ENCODE data around the gene HMGXB4.

The HMGXB4 gene

DNA sequence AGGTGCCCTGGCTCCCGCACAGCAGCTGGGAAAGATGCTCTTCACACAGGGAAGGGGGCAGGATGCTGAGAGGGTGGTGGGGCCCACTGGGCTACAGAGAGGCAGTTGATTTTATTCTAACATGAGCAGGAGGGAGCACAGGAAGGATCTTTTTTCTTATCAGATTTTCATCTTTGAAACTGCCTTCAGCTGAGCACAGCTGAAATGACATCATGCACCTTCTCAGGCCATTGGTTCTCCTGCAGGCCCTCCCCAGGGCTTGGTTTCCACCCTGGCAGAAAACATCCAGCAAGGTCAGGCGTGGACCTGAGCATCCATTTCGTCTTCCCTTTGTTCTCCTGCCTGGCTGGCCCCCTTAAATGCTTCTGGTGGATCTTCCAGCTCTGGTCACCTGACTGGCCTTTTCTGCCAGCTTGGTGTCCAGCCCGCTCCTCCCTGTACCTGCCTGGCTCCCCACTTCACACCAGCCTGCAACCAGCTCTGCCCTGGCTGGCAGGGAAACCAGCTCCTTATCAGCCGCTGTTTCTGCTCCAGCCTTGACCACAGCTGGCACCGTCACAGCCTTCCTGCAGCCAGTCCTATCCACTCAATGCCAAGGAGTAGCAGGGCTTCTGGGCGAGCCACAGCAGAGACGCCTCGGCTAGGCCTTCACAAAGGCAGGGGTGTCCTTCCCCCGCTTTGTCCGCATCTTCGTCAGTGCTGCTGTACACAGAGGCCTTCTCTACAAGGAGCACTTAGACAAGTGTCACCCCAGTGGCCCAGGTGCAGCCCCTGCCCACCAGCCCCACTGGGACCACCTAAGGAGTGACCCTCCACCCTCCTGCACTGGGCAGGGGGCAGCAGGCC lies 78.9 kb downstream of the HMGXB4 start:
- Histone ChIP-seq H2AFZ (ENCODE audit: low read length) (no peak overlapping the region), H3K4me3 (ENCODE audit: low read depth, low read length, poor library complexity, severe bottlenecking) (no peak overlapping the region), H3K9me3 (ENCODE audit: low read length) (no peaks in the 10 kb centered on the region), H4K20me1 (ENCODE audit: insufficient read depth, low read length) (no peaks in the 10 kb centered on the region), H3K4me2 (ENCODE audit: low read length) (no peak overlapping the region), H3K4me1 (ENCODE audit: insufficient read depth, low read length, severe bottlenecking) (peaks cover 12% of the 10 kb centered on the region), H3K27me3 (ENCODE audit: insufficient read depth, low read length) (no peaks in the 10 kb centered on the region), H3K36me3 (ENCODE audit: insufficient read depth, low read length) (peaks cover 26% of the 10 kb centered on the region; the same call in 1 of the 2 replicates), H3K27ac (ENCODE audit: low read depth, low read length, poor library complexity, severe bottlenecking) (no peak overlapping the region), H3K79me2 (ENCODE audit: insufficient read depth, low read length) (no peaks in the 10 kb centered on the region), H3K9ac (ENCODE audit: low read length) (no peak overlapping the region), H3K9me2 (ENCODE audit: low read depth, low read length) (no peaks in the 10 kb centered on the region), H3F3A (ENCODE audit: insufficient read depth, low read length) (no peaks in the 10 kb centered on the region)
- TF ChIP-seq, protein P1, sequence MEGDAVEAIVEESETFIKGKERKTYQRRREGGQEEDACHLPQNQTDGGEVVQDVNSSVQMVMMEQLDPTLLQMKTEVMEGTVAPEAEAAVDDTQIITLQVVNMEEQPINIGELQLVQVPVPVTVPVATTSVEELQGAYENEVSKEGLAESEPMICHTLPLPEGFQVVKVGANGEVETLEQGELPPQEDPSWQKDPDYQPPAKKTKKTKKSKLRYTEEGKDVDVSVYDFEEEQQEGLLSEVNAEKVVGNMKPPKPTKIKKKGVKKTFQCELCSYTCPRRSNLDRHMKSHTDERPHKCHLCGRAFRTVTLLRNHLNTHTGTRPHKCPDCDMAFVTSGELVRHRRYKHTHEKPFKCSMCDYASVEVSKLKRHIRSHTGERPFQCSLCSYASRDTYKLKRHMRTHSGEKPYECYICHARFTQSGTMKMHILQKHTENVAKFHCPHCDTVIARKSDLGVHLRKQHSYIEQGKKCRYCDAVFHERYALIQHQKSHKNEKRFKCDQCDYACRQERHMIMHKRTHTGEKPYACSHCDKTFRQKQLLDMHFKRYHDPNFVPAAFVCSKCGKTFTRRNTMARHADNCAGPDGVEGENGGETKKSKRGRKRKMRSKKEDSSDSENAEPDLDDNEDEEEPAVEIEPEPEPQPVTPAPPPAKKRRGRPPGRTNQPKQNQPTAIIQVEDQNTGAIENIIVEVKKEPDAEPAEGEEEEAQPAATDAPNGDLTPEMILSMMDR (IDR thresholded peaks at IDR 0.05; ENCODE audit: low read length): no peak

DNA sequence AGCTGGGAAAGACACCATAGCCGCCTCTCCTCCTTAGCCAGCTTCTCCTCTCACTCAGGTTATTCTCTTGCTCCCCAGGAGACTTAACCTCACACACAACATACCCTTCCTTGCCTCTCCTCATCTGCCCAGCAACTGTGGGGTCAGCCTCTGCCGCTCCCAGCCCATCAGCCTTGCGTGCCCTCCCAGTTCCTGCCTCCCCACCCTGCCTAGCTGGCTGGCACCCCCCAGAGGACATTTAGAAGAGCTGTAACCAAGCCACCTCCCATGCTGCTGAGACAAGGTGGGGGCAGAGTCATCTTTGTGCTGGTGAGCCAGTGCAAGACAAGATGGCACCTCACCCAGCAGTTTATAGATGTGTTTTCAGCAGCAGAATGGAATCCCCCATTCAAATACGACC lies 80.6 kb downstream of the HMGXB4 start:
- H3K79me2 ChIP-seq (ENCODE audit: insufficient read depth, low read length): no peaks in the 10 kb centered on the region
- H3K9me3 ChIP-seq (ENCODE audit: low read length): no peaks in the 10 kb centered on the region
- no peak overlapping the region for H3K4me3 ChIP-seq (ENCODE audit: low read depth, low read length, poor library complexity, severe bottlenecking)
- no peaks in the 10 kb centered on the region for H3K9me2 ChIP-seq (ENCODE audit: low read depth, low read length)
- H4K20me1 ChIP-seq (ENCODE audit: insufficient read depth, low read length): no peaks in the 10 kb centered on the region
- peaks cover 18% of the 10 kb centered on the region for H3K4me1 ChIP-seq (ENCODE audit: insufficient read depth, low read length, severe bottlenecking)
- H2AFZ ChIP-seq (ENCODE audit: low read length): no peak overlapping the region
- TF ChIP-seq, protein P1 (IDR thresholded peaks at IDR 0.05; ENCODE audit: low read length): peak; percentile 59
- no peak for TF ChIP-seq EZH2 (IDR thresholded peaks at IDR 0.05; ENCODE audit: borderline replicate concordance, low read length)
- peaks cover 30% of the 10 kb centered on the region for H3K36me3 ChIP-seq (ENCODE audit: insufficient read depth, low read length)
- H3K9ac ChIP-seq (ENCODE audit: low read length): no peak overlapping the region
- no peaks in the 10 kb centered on the region for H3K27me3 ChIP-seq (ENCODE audit: insufficient read depth, low read length)
- no peaks in the 10 kb centered on the region for H3F3A ChIP-seq (ENCODE audit: insufficient read depth, low read length)
- H3K4me2 ChIP-seq (ENCODE audit: low read length): no peak overlapping the region
- H3K27ac ChIP-seq (ENCODE audit: low read depth, low read length, poor library complexity, severe bottlenecking): no peak overlapping the region

DNA sequence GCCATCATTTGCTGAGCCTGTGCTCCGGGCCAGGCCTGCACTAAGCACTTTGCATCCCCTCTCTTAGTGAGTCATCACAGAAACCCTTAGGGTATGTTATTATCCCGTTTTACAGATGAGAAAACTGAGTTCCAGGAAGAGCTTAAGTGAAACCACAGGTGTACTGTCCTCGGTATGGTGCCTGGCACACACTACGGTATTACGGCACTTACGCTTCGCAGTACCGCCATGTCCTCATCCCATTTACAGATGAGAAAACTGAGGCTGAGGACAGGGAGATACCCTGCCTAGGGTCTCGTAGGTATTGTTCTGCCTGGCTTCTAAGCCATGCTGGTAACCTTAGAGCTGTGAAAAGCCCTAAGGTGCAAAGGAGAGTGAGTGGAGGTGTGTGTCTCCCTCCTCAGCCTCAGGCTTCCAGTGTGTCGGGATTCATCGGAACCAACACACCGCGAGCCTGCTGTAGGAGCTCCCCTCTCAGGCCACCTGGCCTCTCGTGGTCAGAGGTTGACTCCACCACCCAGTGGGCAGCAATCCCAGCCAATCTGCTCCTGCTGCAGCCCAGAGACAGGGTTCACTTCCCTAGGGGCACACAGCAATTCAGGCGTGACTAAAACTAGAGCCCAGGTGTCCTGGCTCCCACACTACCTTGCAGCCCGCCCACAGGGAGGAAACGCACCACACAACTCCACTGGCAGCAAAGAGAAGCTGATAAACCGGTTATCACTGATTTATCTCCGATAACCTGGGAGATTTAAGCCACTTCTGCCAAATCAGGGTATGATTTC lies 84.0 kb downstream of the HMGXB4 start:
- Histone ChIP-seq H3K27ac (ENCODE audit: low read depth, low read length, poor library complexity, severe bottlenecking) (peak overlapping the region; percentile 72), H3K36me3 (ENCODE audit: insufficient read depth, low read length) (peaks cover 19% of the 10 kb centered on the region)

More for the DNA sequence above, 84.0 kb downstream of the HMGXB4 start:
- Histone ChIP-seq H3K9ac (ENCODE audit: low read length) (peak overlapping the region; percentile 27; the same call in 1 of the 2 replicates), H3K27me3 (ENCODE audit: insufficient read depth, low read length) (no peaks in the 10 kb centered on the region), H3K9me3 (ENCODE audit: low read length) (no peaks in the 10 kb centered on the region), H3K79me2 (ENCODE audit: insufficient read depth, low read length) (no peaks in the 10 kb centered on the region), H3F3A (ENCODE audit: insufficient read depth, low read length) (no peaks in the 10 kb centered on the region), H4K20me1 (ENCODE audit: insufficient read depth, low read length) (no peaks in the 10 kb centered on the region), H3K4me1 (ENCODE audit: insufficient read depth, low read length, severe bottlenecking) (peaks cover 32% of the 10 kb centered on the region), H3K4me3 (ENCODE audit: low read depth, low read length, poor library complexity, severe bottlenecking) (no peak overlapping the region), H2AFZ (ENCODE audit: low read length) (no peak overlapping the region), H3K9me2 (ENCODE audit: low read depth, low read length) (no peaks in the 10 kb centered on the region), H3K4me2 (ENCODE audit: low read length) (peak overlapping the region; percentile 37; the same call in 1 of the 2 replicates)
- TF ChIP-seq EZH2 (IDR thresholded peaks at IDR 0.05; ENCODE audit: borderline replicate concordance, low read length): no peak
- TF ChIP-seq, protein P1 (IDR thresholded peaks at IDR 0.05; ENCODE audit: low read length): no peak

Measured in OCI-LY1 (cell line).